Body of pancreas (tissue), 4 donors: ENCODE results near the gene TNKS2. TPM values are rescaled to one million over a fixed set of nuclear protein-coding genes. Genes with fewer than 3 reads are reported as not detected.
"Not testable (repeated sequence)": the region's sequence is repeated elsewhere in the genome, so short reads cannot be mapped to it uniquely, and the experiment has no call there.

Source experiments
- ATAC-seq: fragments of 150-250 bp; one replicate; pipeline ENCODE4 v1.9.1; 2016
- DNase-seq, 4 donors: peaks; one replicate each; pipeline ENCODE4 v3.0.0-alpha.2; 2019
- H3K27ac ChIP-seq, 4 donors: fragments of 200-600 bp; sonication (generic); 1 replicate in 3 of 4; 2 replicates in 1 of 4; pipeline versions ENCODE4 v1.5.1 to v1.6.1; 2016 to 2019; ENCODE audit warnings: mild to moderate bottlenecking in 1 of 4, mixed read lengths in 1 of 4, moderate library complexity in 1 of 4
- H3K27me3 ChIP-seq, 2 donors: fragments of 200-600 bp; sonication (generic); one replicate each; pipeline ENCODE4 v1.6.0; 2016; ENCODE audit warnings: mild to moderate bottlenecking in 1 of 2
- H3K36me3 ChIP-seq, 2 donors: fragments of 200-600 bp; sonication (generic); replicated peaks in 1 of 2; 2 replicates each; pipeline ENCODE4 v1.5.1; 2016; ENCODE audit warnings: low read depth in 2 of 2; ENCODE audit not compliant: insufficient read depth in 1 of 2
- H3K4me1 ChIP-seq: fragments of 200-600 bp; sonication (generic); one replicate; pipeline ENCODE4 v1.6.0; 2016
- H3K4me3 ChIP-seq, 2 donors: fragments of 200-600 bp; sonication (generic); 1 replicate in 1 of 2; 2 replicates in 1 of 2; pipeline ENCODE4 v1.5.1; 2016 to 2019
- H3K9me3 ChIP-seq, 3 donors: fragments of 200-600 bp; sonication (generic); 1 replicate in 2 of 3; 2 replicates in 1 of 3; pipeline ENCODE4 v1.5.1; 2016
- POLR2A ChIP-seq, 3 donors: fragments of 450-650 bp; IDR thresholded peaks; one replicate each; pipeline ENCODE4 v1.6.1; 2016; ENCODE audit warnings: antibody characterized with exemption in 3 of 3, mild to moderate bottlenecking in 2 of 3
- WGBS, 2 donors: methylation state at CpG; one replicate each; pipeline ENCODE4 v1.1.5; 2017; 5-methylcytosine and 5-hydroxymethylcytosine counted together
- intact Hi-C: fragments of 100-400 bp; cut with DNase I; formaldehyde crosslinking; loops from one replicate; pipeline ENCODE4 v1.15.1; 2023
- total RNA-seq, 2 donors: library from RNA; depleted of rRNA; stranded (reverse); fragments of >200 nt; gene quantifications; one replicate each; pipeline ENCODE4 v1.1.0, GENCODE V29; 2016
- TF ChIP-seq, protein P1 (sequence below), 7 experiments: fragments of 450-650 bp in 4 of 7; fragments of 200-600 bp in 3 of 7; sonication (generic) in 3 of 7; IDR thresholded peaks; one replicate each; pipeline ENCODE4 v1.5.1; 2016 to 2019; ENCODE audit warnings: antibody characterized with exemption in 7 of 7

Gene TNKS2
- total RNA-seq, result 10 to 100 TPM; 23.4 to 29.6 TPM

GRCh38 chr10:91797874-91798648, at the start of gene TNKS2:
TSS of gene TNKS2 (plus strand) at chr10:91798426. CDS start at chr10:91798691, 265 bp downstream.
- Histone ChIP-seq H3K27ac (peak within 1 kb of the TSS; percentile 97 to 100 (median 99)), H3K4me3 (peak within 1 kb of the TSS; percentile 71 to 77), H3K36me3 (no peaks in the 10 kb centered on the region), H3K27me3 (no peaks in the 10 kb centered on the region), H3K4me1 (peaks cover 48% of the 10 kb centered on the region), H3K9me3 (no peaks in the 10 kb centered on the region)
- DNase-seq (peak; percentile 95 to 96 (median 96)), ATAC-seq (peak; percentile 93)
- 0 to 1% methylated on average over 21 to 37 of the region's 64 CpGs for WGBS, 2 donors
- peak; percentile 90 to 95 (median 91) for TF ChIP-seq POLR2A (IDR thresholded peaks at IDR 0.05)
- TF ChIP-seq, protein P1, sequence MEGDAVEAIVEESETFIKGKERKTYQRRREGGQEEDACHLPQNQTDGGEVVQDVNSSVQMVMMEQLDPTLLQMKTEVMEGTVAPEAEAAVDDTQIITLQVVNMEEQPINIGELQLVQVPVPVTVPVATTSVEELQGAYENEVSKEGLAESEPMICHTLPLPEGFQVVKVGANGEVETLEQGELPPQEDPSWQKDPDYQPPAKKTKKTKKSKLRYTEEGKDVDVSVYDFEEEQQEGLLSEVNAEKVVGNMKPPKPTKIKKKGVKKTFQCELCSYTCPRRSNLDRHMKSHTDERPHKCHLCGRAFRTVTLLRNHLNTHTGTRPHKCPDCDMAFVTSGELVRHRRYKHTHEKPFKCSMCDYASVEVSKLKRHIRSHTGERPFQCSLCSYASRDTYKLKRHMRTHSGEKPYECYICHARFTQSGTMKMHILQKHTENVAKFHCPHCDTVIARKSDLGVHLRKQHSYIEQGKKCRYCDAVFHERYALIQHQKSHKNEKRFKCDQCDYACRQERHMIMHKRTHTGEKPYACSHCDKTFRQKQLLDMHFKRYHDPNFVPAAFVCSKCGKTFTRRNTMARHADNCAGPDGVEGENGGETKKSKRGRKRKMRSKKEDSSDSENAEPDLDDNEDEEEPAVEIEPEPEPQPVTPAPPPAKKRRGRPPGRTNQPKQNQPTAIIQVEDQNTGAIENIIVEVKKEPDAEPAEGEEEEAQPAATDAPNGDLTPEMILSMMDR (IDR thresholded peaks at IDR 0.05), result peak in 1 of 7 experiments; percentile 1
- intact Hi-C loops, result no loop called here

- H3K27ac ChIP-seq, H3K4me1 ChIP-seq, H3K4me3 ChIP-seq, ATAC-seq, DNase-seq, H3K9me3 ChIP-seq, H3K36me3 ChIP-seq, H3K27me3 ChIP-seq, intact Hi-C loops: not testable (repeated sequence)
- 88 to 92% methylated on average over 6 to 20 of the region's 20 CpGs for WGBS, 2 donors
These were observed 48.6 kb upstream of the TNKS2 start for GRCh38 chr10:91749592-91749991.

GRCh38 chr10:91756286-91756685, 41.9 kb upstream of the TNKS2 start:
- no peak overlapping the region for H3K27ac ChIP-seq
- H3K27me3 ChIP-seq, result no peaks in the 10 kb centered on the region
- H3K36me3 ChIP-seq, result no peaks in the 10 kb centered on the region
- ATAC-seq, result no peak
- no peaks in the 10 kb centered on the region for H3K4me1 ChIP-seq
- no peaks in the 10 kb centered on the region for H3K9me3 ChIP-seq
- TF ChIP-seq, protein P1 (IDR thresholded peaks at IDR 0.05), result no peak
- TF ChIP-seq POLR2A (IDR thresholded peaks at IDR 0.05), result no peak
- intact Hi-C loops, result no loop called here
- WGBS, 2 donors, result 41 to 50% methylated on average over 2 of the region's 2 CpGs
- DNase-seq, result no peak
- no peak overlapping the region for H3K4me3 ChIP-seq

DNA sequence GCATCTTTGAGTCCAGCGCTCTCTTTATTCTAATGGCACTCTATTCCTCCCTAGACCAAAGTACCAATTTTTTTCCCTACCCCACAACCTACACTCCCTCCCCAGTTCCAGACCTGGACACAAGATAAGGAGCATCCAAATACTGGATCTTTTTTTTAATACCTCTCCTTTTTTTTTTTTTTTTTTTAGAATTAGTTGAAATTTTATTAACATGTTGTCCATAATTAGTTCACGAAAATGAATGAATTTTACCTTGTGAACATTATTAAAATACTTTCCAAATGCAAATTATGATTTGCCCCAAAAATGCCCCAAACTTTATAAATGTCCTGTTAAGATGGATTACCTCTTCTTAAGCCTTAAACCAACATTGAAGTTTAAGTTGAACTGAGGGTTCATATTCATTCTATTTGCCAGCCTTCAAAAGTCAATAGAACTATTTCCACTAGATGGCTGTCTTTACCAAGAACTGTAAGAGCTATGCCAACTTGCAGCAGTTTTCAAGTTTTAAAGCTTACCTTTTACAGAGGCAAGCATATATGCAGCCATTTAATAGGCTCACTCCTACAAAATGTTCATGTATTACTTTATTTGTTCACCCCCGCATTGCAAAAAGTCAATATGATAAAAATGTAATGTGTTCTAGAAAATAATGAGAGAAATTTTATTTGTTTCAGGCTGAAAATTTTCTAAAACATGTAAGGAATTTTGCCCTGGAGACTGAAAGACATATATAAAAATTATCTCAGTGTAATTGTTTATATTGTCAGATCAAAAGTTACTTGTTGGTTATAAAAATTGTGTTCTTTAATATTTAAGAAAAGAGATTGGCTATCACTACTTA, 39.7 kb upstream of the TNKS2 start:
- H3K27ac ChIP-seq, result no peak overlapping the region
- no peaks in the 10 kb centered on the region for H3K4me1 ChIP-seq
- no peak overlapping the region for H3K4me3 ChIP-seq
- DNase-seq (no peak), ATAC-seq (no peak)
- H3K36me3 ChIP-seq, result no peaks in the 10 kb centered on the region
- H3K9me3 ChIP-seq, result no peaks in the 10 kb centered on the region
- TF ChIP-seq, protein P1 (IDR thresholded peaks at IDR 0.05), result peak; percentile 39 to 81 (median 68)
- no peak for TF ChIP-seq POLR2A (IDR thresholded peaks at IDR 0.05)
- intact Hi-C loops, result no loop called here
- 45 to 52% methylated on average over 3 of the region's 3 CpGs for WGBS, 2 donors
- no peaks in the 10 kb centered on the region for H3K27me3 ChIP-seq

DNA sequence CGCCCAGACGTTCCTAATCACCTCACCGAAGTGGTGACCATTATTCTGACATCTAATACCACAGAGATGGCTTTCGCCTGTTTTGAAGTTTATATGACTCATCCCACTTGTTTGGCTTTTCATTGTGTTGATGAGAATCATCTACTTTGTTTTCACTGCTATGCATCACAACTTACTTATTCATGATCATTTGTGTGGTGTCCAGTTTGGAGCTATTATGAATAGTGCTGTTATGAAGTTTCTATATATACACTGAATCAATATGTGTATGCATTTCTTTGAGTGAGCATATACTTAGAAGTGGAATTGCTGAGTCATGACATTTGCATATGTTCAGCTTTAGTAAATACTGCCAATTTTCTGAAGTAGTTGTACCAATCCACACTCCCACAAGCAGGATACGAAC, 38.6 kb upstream of the TNKS2 start:
- Histone ChIP-seq H3K27me3 (no peaks in the 10 kb centered on the region), H3K9me3 (no peaks in the 10 kb centered on the region), H3K27ac (no peak overlapping the region), H3K36me3 (no peaks in the 10 kb centered on the region), H3K4me3 (no peak overlapping the region), H3K4me1 (no peaks in the 10 kb centered on the region)
- WGBS, 2 donors, result 67 to 70% methylated on average over 5 of the region's 5 CpGs
- no peak for DNase-seq
- intact Hi-C loops, result no loop called here
- TF ChIP-seq, protein P1 (IDR thresholded peaks at IDR 0.05), result no peak
- no peak for TF ChIP-seq POLR2A (IDR thresholded peaks at IDR 0.05)
- ATAC-seq, result no peak
